ENCODE data around the gene EDEM3. TPM values are rescaled to one million over a fixed set of nuclear protein-coding genes. Genes with fewer than 3 reads are reported as not detected.
"Not testable (repeated sequence)": the region's sequence is repeated elsewhere in the genome, so short reads cannot be mapped to it uniquely, and the experiment has no call there.

The EDEM3 gene
- total and polyA plus RNA-seq, 2 donors (not counting 1 experiment from before 2014, with no cell fraction given): 40.2 to 47.9 TPM

GRCh38 chr1:184685116-184685515 lies 69.5 kb downstream of the EDEM3 start:
- Histone ChIP-seq H2AFZ (ENCODE audit: low read length) (no peak overlapping the region), H3K9ac (ENCODE audit: insufficient read depth, low read length) (no peak overlapping the region), H3K4me1 (ENCODE audit: control insufficient read depth, extremely low read depth, insufficient read depth, low read length) (no peaks in the 10 kb centered on the region), H3K27me3 (ENCODE audit: control insufficient read depth, insufficient read depth, low read length) (no peaks in the 10 kb centered on the region), H3K36me3 (ENCODE audit: control insufficient read depth, insufficient read depth, low read length) (no peaks in the 10 kb centered on the region), H3K4me2 (ENCODE audit: extremely low read depth, insufficient read depth, low read length) (no peak overlapping the region), H3K4me3 (replicated peaks in 1 of 4; ENCODE audit: control extremely low read depth in 1 of 4, insufficient read depth in 1 of 4, low read depth in 3 of 4, low read length in 4 of 4) (no peak overlapping the region), H3K9me3 (ENCODE audit: control insufficient read depth, insufficient read depth, low read depth, low read length) (no peaks in the 10 kb centered on the region), H3K79me2 (ENCODE audit: control insufficient read depth, insufficient read depth, low read length) (no peaks in the 10 kb centered on the region), H3K27ac (ENCODE audit: insufficient read depth, low read length) (no peak overlapping the region), H4K20me1 (ENCODE audit: control insufficient read depth, extremely low read depth, insufficient read depth, low read length) (no peaks in the 10 kb centered on the region)
- TF ChIP-seq CTCF (conservative IDR thresholded peaks at IDR 0.05 in 1 of 2, IDR thresholded peaks at IDR 0.05 in 1 of 2; ENCODE audit: low read depth in 1 of 2, low read length in 2 of 2): no peak
- TF ChIP-seq EZH2 (IDR thresholded peaks at IDR 0.05; ENCODE audit: low read length, missing control alignments): no peak
- no peak for DNase-seq (ENCODE audit: low read depth in 2 of 2)

- Histone ChIP-seq H2AFZ (ENCODE audit: low read length) (no peak overlapping the region), H3K4me2 (ENCODE audit: extremely low read depth, insufficient read depth, low read length) (no peak overlapping the region), H3K4me1 (ENCODE audit: control insufficient read depth, extremely low read depth, insufficient read depth, low read length) (no peaks in the 10 kb centered on the region), H3K36me3 (ENCODE audit: control insufficient read depth, insufficient read depth, low read length) (no peaks in the 10 kb centered on the region), H3K27me3 (ENCODE audit: control insufficient read depth, insufficient read depth, low read length) (no peaks in the 10 kb centered on the region), H4K20me1 (ENCODE audit: control insufficient read depth, extremely low read depth, insufficient read depth, low read length) (no peaks in the 10 kb centered on the region), H3K9ac (ENCODE audit: insufficient read depth, low read length) (no peak overlapping the region), H3K9me3 (ENCODE audit: control insufficient read depth, insufficient read depth, low read depth, low read length) (no peaks in the 10 kb centered on the region), H3K27ac (ENCODE audit: insufficient read depth, low read length) (no peak overlapping the region), H3K79me2 (ENCODE audit: control insufficient read depth, insufficient read depth, low read length) (no peaks in the 10 kb centered on the region), H3K4me3 (replicated peaks in 1 of 4; ENCODE audit: control extremely low read depth in 1 of 4, insufficient read depth in 1 of 4, low read depth in 3 of 4, low read length in 4 of 4) (no peak overlapping the region)
- no peak for TF ChIP-seq CTCF (conservative IDR thresholded peaks at IDR 0.05 in 1 of 2, IDR thresholded peaks at IDR 0.05 in 1 of 2; ENCODE audit: low read depth in 1 of 2, low read length in 2 of 2)
- TF ChIP-seq EZH2 (IDR thresholded peaks at IDR 0.05; ENCODE audit: low read length, missing control alignments): no peak
- peak in 1 of 2 donors; percentile 44 for DNase-seq (ENCODE audit: low read depth in 2 of 2)
Measured at GRCh38 chr1:184684285-184685074, 70.2 kb downstream of the EDEM3 start.

- no peaks in the 10 kb centered on the region for H4K20me1 ChIP-seq (ENCODE audit: control insufficient read depth, extremely low read depth, insufficient read depth, low read length)
- H3K27me3 ChIP-seq (ENCODE audit: control insufficient read depth, insufficient read depth, low read length): no peaks in the 10 kb centered on the region
- TF ChIP-seq EZH2 (IDR thresholded peaks at IDR 0.05; ENCODE audit: low read length, missing control alignments): no peak
- TF ChIP-seq CTCF (conservative IDR thresholded peaks at IDR 0.05 in 1 of 2, IDR thresholded peaks at IDR 0.05 in 1 of 2; ENCODE audit: low read depth in 1 of 2, low read length in 2 of 2): no peak
- DNase-seq (ENCODE audit: low read depth in 2 of 2): no peak
- no peaks in the 10 kb centered on the region for H3K36me3 ChIP-seq (ENCODE audit: control insufficient read depth, insufficient read depth, low read length)
- no peaks in the 10 kb centered on the region for H3K4me1 ChIP-seq (ENCODE audit: control insufficient read depth, extremely low read depth, insufficient read depth, low read length)
- H3K9ac ChIP-seq (ENCODE audit: insufficient read depth, low read length): no peak overlapping the region
- no peak overlapping the region for H3K4me3 ChIP-seq (replicated peaks in 1 of 4; ENCODE audit: control extremely low read depth in 1 of 4, insufficient read depth in 1 of 4, low read depth in 3 of 4, low read length in 4 of 4)
- H2AFZ ChIP-seq (ENCODE audit: low read length): no peak overlapping the region
- H3K27ac ChIP-seq (ENCODE audit: insufficient read depth, low read length): no peak overlapping the region
- no peaks in the 10 kb centered on the region for H3K9me3 ChIP-seq (ENCODE audit: control insufficient read depth, insufficient read depth, low read depth, low read length)
- H3K4me2 ChIP-seq (ENCODE audit: extremely low read depth, insufficient read depth, low read length): no peak overlapping the region
- H3K79me2 ChIP-seq (ENCODE audit: control insufficient read depth, insufficient read depth, low read length): no peaks in the 10 kb centered on the region
Measured at GRCh38 chr1:184682956-184683355, 71.7 kb downstream of the EDEM3 start.

GRCh38 chr1:184680611-184681225 lies 73.9 kb downstream of the EDEM3 start:
- not testable (repeated sequence) for H3K4me3 ChIP-seq (replicated peaks in 1 of 4; ENCODE audit: control extremely low read depth in 1 of 4, insufficient read depth in 1 of 4, low read depth in 3 of 4, low read length in 4 of 4); H3K27ac ChIP-seq (ENCODE audit: insufficient read depth, low read length); H3K9me3 ChIP-seq (ENCODE audit: control insufficient read depth, insufficient read depth, low read depth, low read length); H3K79me2 ChIP-seq (ENCODE audit: control insufficient read depth, insufficient read depth, low read length); H3K4me1 ChIP-seq (ENCODE audit: control insufficient read depth, extremely low read depth, insufficient read depth, low read length); H4K20me1 ChIP-seq (ENCODE audit: control insufficient read depth, extremely low read depth, insufficient read depth, low read length); H3K9ac ChIP-seq (ENCODE audit: insufficient read depth, low read length); H3K36me3 ChIP-seq (ENCODE audit: control insufficient read depth, insufficient read depth, low read length); DNase-seq (ENCODE audit: low read depth in 2 of 2); H3K27me3 ChIP-seq (ENCODE audit: control insufficient read depth, insufficient read depth, low read length); H2AFZ ChIP-seq (ENCODE audit: low read length); H3K4me2 ChIP-seq (ENCODE audit: extremely low read depth, insufficient read depth, low read length)

Data from fibroblast of lung (primary cell).